Measurements from ENCODE around the gene OPCML. TPM values are rescaled to one million over a fixed set of nuclear protein-coding genes. Genes with fewer than 3 reads are reported as not detected.

OPCML gene
- total and polyA plus RNA-seq, 2 experiments from 2014 or later = 1.2 to 4.4 TPM

DNA sequence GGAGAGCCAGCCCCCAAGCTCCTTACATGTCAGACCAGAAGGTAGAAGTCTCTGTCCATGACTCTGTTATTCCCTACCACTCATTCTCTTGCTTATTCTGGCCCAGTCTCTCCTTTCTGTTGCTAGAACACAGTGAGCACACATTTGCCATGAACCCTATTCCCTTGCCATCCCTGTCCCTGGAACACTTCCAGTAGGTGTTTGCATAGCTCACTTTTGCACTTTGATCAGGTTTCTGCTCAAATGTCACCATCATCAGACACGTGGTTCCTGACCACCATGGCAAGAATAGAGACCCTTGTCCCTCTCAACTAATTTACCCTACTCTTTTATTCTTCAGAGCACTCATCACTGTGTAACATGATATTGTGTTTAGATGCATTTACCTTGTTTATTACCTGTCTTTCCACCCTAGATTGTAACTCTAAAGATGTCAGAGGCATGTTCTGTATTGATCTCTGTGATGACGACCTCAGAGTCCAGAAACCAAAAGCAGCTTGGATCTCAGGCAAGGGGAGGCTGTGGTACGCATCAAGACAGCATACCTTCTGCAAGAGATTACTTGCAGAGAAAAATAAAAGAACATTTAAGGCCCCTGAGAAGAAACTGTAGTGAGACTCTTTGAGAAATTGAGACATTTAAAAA, 606.4 kb downstream of the OPCML start:
- no peak overlapping the region for H3K27ac Mint-ChIP-seq
- no peaks in the 10 kb centered on the region for H3K36me3 Mint-ChIP-seq (ENCODE audit: low read depth)
- no peak overlapping the region for H3K4me3 ChIP-seq
- H3K4me1 Mint-ChIP-seq = no peaks in the 10 kb centered on the region
- no peaks in the 10 kb centered on the region for H3K36me3 ChIP-seq (ENCODE audit: insufficient read depth)
- no peak overlapping the region for H3K4me2 ChIP-seq
- H3K4me3 Mint-ChIP-seq = no peak overlapping the region
- no peak for DNase-seq (ENCODE audit: low spot score)
- H3K4me1 ChIP-seq (ENCODE audit: insufficient read depth) = no peaks in the 10 kb centered on the region; the same call in 1 of the 2 replicates
- H3K27me3 ChIP-seq (ENCODE audit: insufficient read depth) = no peaks in the 10 kb centered on the region
- H3K9me3 Mint-ChIP-seq = no peaks in the 10 kb centered on the region
- no peak overlapping the region for H3K27ac ChIP-seq (ENCODE audit: low read depth)
- no peaks in the 10 kb centered on the region for H3K27me3 Mint-ChIP-seq (ENCODE audit: insufficient read depth, low read depth, poor library complexity)
- TF ChIP-seq, protein P1, sequence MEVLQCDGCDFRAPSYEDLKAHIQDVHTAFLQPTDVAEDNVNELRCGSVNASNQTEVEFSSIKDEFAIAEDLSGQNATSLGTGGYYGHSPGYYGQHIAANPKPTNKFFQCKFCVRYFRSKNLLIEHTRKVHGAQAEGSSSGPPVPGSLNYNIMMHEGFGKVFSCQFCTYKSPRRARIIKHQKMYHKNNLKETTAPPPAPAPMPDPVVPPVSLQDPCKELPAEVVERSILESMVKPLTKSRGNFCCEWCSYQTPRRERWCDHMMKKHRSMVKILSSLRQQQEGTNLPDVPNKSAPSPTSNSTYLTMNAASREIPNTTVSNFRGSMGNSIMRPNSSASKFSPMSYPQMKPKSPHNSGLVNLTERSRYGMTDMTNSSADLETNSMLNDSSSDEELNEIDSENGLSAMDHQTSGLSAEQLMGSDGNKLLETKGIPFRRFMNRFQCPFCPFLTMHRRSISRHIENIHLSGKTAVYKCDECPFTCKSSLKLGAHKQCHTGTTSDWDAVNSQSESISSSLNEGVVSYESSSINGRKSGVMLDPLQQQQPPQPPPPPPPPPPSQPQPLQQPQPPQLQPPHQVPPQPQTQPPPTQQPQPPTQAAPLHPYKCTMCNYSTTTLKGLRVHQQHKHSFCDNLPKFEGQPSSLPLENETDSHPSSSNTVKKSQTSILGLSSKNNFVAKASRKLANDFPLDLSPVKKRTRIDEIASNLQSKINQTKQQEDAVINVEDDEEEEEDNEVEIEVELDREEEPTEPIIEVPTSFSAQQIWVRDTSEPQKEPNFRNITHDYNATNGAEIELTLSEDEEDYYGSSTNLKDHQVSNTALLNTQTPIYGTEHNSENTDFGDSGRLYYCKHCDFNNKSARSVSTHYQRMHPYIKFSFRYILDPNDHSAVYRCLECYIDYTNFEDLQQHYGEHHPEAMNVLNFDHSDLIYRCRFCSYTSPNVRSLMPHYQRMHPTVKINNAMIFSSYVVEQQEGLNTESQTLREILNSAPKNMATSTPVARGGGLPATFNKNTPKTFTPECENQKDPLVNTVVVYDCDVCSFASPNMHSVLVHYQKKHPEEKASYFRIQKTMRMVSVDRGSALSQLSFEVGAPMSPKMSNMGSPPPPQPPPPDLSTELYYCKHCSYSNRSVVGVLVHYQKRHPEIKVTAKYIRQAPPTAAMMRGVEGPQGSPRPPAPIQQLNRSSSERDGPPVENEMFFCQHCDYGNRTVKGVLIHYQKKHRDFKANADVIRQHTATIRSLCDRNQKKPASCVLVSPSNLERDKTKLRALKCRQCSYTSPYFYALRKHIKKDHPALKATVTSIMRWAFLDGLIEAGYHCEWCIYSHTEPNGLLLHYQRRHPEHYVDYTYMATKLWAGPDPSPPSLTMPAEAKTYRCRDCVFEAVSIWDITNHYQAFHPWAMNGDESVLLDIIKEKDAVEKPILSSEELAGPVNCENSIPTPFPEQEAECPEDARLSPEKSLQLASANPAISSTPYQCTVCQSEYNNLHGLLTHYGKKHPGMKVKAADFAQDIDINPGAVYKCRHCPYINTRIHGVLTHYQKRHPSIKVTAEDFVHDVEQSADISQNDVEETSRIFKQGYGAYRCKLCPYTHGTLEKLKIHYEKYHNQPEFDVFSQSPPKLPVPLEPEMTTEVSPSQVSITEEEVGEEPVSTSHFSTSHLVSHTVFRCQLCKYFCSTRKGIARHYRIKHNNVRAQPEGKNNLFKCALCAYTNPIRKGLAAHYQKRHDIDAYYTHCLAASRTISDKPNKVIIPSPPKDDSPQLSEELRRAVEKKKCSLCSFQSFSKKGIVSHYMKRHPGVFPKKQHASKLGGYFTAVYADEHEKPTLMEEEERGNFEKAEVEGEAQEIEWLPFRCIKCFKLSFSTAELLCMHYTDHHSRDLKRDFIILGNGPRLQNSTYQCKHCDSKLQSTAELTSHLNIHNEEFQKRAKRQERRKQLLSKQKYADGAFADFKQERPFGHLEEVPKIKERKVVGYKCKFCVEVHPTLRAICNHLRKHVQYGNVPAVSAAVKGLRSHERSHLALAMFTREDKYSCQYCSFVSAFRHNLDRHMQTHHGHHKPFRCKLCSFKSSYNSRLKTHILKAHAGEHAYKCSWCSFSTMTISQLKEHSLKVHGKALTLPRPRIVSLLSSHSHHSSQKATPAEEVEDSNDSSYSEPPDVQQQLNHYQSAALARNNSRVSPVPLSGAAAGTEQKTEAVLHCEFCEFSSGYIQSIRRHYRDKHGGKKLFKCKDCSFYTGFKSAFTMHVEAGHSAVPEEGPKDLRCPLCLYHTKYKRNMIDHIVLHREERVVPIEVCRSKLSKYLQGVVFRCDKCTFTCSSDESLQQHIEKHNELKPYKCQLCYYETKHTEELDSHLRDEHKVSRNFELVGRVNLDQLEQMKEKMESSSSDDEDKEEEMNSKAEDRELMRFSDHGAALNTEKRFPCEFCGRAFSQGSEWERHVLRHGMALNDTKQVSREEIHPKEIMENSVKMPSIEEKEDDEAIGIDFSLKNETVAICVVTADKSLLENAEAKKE (CRISPR knock-in tag; IDR thresholded peaks at IDR 0.05) = no peak
- TF ChIP-seq ZNF331 (CRISPR knock-in tag; IDR thresholded peaks at IDR 0.05; ENCODE audit: low read depth) = no peak
- TF ChIP-seq ZNF114 (CRISPR knock-in tag; IDR thresholded peaks at IDR 0.05) = no peak
- TF ChIP-seq EZH2 (IDR thresholded peaks at IDR 0.05; ENCODE audit: low read depth, unreplicated experiment) = no peak
- TF ChIP-seq POLR2AphosphoS5 (IDR thresholded peaks at IDR 0.05; ENCODE audit: low read depth) = no peak
- TF ChIP-seq STAT1 (IDR thresholded peaks at IDR 0.05; ENCODE audit: unreplicated experiment) = no peak
- TF ChIP-seq, protein P2, sequence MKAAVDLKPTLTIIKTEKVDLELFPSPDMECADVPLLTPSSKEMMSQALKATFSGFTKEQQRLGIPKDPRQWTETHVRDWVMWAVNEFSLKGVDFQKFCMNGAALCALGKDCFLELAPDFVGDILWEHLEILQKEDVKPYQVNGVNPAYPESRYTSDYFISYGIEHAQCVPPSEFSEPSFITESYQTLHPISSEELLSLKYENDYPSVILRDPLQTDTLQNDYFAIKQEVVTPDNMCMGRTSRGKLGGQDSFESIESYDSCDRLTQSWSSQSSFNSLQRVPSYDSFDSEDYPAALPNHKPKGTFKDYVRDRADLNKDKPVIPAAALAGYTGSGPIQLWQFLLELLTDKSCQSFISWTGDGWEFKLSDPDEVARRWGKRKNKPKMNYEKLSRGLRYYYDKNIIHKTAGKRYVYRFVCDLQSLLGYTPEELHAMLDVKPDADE (IDR thresholded peaks at IDR 0.05) = no peak
- TF ChIP-seq, protein P3, sequence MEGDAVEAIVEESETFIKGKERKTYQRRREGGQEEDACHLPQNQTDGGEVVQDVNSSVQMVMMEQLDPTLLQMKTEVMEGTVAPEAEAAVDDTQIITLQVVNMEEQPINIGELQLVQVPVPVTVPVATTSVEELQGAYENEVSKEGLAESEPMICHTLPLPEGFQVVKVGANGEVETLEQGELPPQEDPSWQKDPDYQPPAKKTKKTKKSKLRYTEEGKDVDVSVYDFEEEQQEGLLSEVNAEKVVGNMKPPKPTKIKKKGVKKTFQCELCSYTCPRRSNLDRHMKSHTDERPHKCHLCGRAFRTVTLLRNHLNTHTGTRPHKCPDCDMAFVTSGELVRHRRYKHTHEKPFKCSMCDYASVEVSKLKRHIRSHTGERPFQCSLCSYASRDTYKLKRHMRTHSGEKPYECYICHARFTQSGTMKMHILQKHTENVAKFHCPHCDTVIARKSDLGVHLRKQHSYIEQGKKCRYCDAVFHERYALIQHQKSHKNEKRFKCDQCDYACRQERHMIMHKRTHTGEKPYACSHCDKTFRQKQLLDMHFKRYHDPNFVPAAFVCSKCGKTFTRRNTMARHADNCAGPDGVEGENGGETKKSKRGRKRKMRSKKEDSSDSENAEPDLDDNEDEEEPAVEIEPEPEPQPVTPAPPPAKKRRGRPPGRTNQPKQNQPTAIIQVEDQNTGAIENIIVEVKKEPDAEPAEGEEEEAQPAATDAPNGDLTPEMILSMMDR (conservative IDR thresholded peaks at IDR 0.05; ENCODE audit: low read depth in 2 of 2) = no peak
- no peak for TF ChIP-seq NANOG (IDR thresholded peaks at IDR 0.05; ENCODE audit: borderline replicate concordance)
- TF ChIP-seq EZH2phosphoT487 (IDR thresholded peaks at IDR 0.05; ENCODE audit: unreplicated experiment) = no peak
- no peak for TF ChIP-seq CREB1 (CRISPR knock-in tag; IDR thresholded peaks at IDR 0.05; ENCODE audit: low read depth)
- TF ChIP-seq JUNB (IDR thresholded peaks at IDR 0.05; ENCODE audit: unreplicated experiment) = no peak
- TF ChIP-seq, protein P4, sequence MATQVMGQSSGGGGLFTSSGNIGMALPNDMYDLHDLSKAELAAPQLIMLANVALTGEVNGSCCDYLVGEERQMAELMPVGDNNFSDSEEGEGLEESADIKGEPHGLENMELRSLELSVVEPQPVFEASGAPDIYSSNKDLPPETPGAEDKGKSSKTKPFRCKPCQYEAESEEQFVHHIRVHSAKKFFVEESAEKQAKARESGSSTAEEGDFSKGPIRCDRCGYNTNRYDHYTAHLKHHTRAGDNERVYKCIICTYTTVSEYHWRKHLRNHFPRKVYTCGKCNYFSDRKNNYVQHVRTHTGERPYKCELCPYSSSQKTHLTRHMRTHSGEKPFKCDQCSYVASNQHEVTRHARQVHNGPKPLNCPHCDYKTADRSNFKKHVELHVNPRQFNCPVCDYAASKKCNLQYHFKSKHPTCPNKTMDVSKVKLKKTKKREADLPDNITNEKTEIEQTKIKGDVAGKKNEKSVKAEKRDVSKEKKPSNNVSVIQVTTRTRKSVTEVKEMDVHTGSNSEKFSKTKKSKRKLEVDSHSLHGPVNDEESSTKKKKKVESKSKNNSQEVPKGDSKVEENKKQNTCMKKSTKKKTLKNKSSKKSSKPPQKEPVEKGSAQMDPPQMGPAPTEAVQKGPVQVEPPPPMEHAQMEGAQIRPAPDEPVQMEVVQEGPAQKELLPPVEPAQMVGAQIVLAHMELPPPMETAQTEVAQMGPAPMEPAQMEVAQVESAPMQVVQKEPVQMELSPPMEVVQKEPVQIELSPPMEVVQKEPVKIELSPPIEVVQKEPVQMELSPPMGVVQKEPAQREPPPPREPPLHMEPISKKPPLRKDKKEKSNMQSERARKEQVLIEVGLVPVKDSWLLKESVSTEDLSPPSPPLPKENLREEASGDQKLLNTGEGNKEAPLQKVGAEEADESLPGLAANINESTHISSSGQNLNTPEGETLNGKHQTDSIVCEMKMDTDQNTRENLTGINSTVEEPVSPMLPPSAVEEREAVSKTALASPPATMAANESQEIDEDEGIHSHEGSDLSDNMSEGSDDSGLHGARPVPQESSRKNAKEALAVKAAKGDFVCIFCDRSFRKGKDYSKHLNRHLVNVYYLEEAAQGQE (IDR thresholded peaks at IDR 0.05; ENCODE audit: unreplicated experiment) = no peak
- H3K79me2 ChIP-seq (replicated peaks; ENCODE audit: insufficient read depth) = no peaks in the 10 kb centered on the region
- H3K9me2 ChIP-seq (ENCODE audit: insufficient read depth) = no peaks in the 10 kb centered on the region; the same call in 1 of the 2 replicates
- H2AFZ ChIP-seq = no peak overlapping the region
- H3F3A ChIP-seq (replicated peaks; ENCODE audit: low read depth) = no peaks in the 10 kb centered on the region
- no peaks in the 10 kb centered on the region for H4K20me1 ChIP-seq (replicated peaks; ENCODE audit: insufficient read depth)
- no peak for ATAC-seq

All from GM23338 (cell line).